Skeletal muscle tissue (tissue), 4 donors: ENCODE results near the gene STAT3. TPM values are rescaled to one million over a fixed set of nuclear protein-coding genes. Genes with fewer than 3 reads are reported as not detected.
"Not testable (repeated sequence)": the region's sequence is repeated elsewhere in the genome, so short reads cannot be mapped to it uniquely, and the experiment has no call there.

Experiments used
- H3K27ac ChIP-seq: one replicate; pipeline ENCODE4 v1.7.0; 2013; ENCODE audit warnings: mild to moderate bottlenecking, low read depth, low read length, inconsistent platforms
- H3K27me3 ChIP-seq, 3 donors: one replicate each; pipeline ENCODE4 v1.7.0; 2013; ENCODE audit warnings: low read length in 3 of 3; ENCODE audit not compliant: control insufficient read depth in 3 of 3, insufficient read depth in 3 of 3
- H3K36me3 ChIP-seq, 3 donors: one replicate each; pipeline ENCODE4 v1.7.0; 2013; ENCODE audit warnings: low read length in 3 of 3; ENCODE audit not compliant: control insufficient read depth in 3 of 3, insufficient read depth in 3 of 3
- H3K4me1 ChIP-seq, 3 donors: one replicate each; pipeline ENCODE4 v1.7.0; 2013; ENCODE audit warnings: low read length in 3 of 3, mild to moderate bottlenecking in 3 of 3; ENCODE audit not compliant: control insufficient read depth in 3 of 3, insufficient read depth in 3 of 3
- H3K4me3 ChIP-seq, 3 donors: one replicate each; pipeline ENCODE4 v1.7.0; 2013; ENCODE audit warnings: low read length in 3 of 3
- H3K9ac ChIP-seq, 3 donors: one replicate each; pipeline ENCODE4 v1.7.0; 2013; ENCODE audit warnings: low read length in 3 of 3, mild to moderate bottlenecking in 3 of 3, moderate library complexity in 2 of 3, low read depth in 1 of 3
- H3K9me3 ChIP-seq, 3 donors: one replicate each; pipeline ENCODE4 v1.7.0; 2013; ENCODE audit warnings: low read length in 3 of 3; ENCODE audit not compliant: control insufficient read depth in 3 of 3
- total RNA-seq: library from RNA; depleted of rRNA; stranded (reverse); fragments of >200 nt; gene quantifications from one replicate; pipeline ENCODE4 v1.2.3, GENCODE V29; 2014
- donor health status: Osteomylitis.

STAT3 gene
- total RNA-seq, 1 donor from 2014 or later: 44.9 TPM

DNA sequence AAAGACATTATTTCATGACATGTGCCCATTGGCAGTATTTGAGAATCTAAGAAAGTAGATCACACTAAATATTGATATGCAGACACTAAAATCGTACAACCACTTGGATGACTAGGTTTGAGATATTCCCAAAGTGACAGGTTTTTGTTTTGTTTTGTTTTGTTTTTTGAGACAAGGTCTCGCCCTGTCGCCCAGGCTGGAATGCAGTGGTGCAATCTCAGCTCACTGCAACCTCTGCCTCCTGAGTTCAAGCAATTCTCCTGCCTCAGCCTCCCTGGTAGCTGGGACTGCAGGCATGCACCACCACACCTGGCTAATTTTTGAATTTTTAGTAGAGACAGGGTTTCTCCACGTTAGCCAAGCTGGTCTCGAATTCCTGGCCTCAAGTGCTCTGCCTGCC lies 19.9 kb downstream of the STAT3 start:
- not testable (repeated sequence) for H3K27me3 ChIP-seq, H3K9ac ChIP-seq, H3K9me3 ChIP-seq, H3K27ac ChIP-seq, H3K36me3 ChIP-seq, H3K4me3 ChIP-seq
- peaks cover 19 to 29% (median 20%) of the 10 kb centered on the region in 3 donors for H3K4me1 ChIP-seq

DNA sequence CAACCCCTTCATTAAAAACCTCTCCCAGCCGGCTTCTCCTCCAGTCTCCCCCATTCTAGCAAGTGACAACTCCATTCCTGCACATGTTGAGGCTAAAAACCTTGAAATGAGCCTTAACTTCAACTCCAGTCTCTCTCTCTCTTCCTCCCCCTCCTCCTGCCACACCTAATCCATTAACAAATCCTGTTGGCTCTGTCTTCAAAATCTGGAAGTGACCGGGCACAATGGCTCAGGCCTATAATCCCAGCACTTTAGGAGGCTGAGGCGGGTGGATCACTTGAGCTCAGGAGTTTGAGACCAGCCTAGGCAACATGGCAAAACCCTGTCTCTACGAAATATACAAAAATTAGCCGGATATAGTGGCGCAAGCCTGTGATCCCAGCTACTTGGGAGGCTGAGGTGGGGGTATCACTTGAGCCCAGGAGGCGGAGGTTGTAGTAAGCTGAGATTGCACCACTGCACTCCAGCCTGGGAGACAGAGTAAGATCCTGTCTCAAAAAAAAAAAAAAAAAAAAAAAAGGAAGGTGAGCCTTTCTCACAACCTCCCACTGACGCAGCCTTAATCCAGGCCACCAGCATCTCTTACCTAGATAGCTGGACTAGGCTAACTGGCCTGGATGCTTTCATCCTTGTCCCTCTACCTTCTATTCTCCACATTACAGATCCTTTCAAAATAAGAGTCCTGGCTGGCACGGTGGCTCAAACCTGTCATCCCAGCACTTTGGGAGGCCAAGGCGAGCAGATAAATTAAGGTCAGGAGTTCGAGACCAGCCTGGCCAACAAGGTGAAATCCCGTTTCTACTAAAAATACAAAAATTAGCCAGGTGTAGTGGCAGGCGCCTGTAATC lies 21.8 kb downstream of the STAT3 start:
- H3K27me3 ChIP-seq, H3K9ac ChIP-seq, H3K4me3 ChIP-seq, H3K36me3 ChIP-seq, H3K9me3 ChIP-seq: not testable (repeated sequence)
- H3K4me1 ChIP-seq: peaks cover 38 to 48% (median 39%) of the 10 kb centered on the region in 3 donors
- peak overlapping the region; percentile 37 for H3K27ac ChIP-seq

DNA sequence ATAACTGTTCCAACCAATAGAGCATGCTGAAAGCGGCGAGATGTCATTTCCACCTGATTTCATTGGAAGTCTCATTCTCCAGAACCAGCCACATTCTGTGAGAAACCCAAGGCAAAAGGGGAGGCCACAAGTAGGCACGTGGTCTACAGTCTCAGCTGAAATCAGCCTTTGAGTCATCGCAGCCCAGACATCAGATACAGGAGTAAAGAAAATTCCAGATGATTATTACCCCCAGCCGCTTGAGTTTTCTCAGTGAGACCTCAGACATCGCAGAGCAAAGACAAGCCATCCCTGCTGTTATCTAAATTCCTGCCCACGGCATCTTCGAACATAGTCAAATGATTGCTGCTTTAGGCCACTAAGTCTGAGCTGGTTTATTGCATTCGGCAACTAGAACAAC lies 23.1 kb downstream of the STAT3 start:
- H3K27me3 ChIP-seq: no peaks in the 10 kb centered on the region
- peaks cover 0 to 2% (median 0%) of the 10 kb centered on the region in 3 donors for H3K36me3 ChIP-seq
- no peak overlapping the region for H3K4me3 ChIP-seq
- H3K9ac ChIP-seq: no peak overlapping the region
- no peaks in the 10 kb centered on the region for H3K9me3 ChIP-seq
- peaks cover 45 to 56% (median 47%) of the 10 kb centered on the region in 3 donors for H3K4me1 ChIP-seq
- H3K27ac ChIP-seq: peak overlapping the region; percentile 52

DNA sequence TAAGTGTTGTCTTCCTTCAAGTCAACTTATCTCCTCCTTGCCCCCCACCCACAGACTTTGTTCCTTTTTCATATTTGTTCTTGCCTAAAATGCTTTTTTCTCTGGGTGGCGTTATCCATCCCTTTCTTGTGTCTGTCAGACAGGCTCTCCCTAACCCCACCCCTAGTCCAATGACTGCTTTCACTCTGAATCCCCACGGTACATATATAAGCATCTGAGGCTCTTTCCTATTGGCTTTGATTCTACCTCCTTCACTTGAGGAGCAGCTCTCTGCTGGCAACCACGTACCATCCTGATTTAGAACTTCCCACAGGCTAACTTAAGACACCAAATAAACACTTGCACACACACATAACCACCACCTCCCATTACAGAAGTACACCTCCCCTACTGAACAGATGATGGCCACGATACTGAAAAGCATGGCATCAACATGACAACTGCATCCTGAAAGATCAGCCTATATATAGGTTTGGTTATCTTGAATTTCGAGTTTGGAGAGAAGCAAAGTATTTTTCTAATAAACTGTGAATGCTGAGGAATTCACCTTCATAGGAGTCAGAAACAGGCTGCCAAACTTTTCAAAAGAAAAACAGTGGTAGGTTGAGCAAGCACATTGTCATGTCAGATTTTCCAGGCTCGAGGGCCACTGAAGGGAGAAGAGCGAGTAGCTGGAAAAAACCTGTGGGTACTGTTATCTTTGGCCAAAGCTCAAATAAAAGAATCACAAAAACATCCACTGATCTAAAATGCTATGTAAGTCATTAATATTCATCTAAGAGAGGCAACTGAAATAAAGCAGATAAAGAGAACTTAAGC lies 24.3 kb downstream of the STAT3 start:
- Histone ChIP-seq H3K4me3 (no peak overlapping the region), H3K36me3 (peaks cover 0 to 2% (median 0%) of the 10 kb centered on the region in 3 donors), H3K9me3 (no peaks in the 10 kb centered on the region), H3K27ac (peak overlapping the region; percentile 52), H3K9ac (no peak overlapping the region), H3K4me1 (peaks cover 45 to 56% (median 47%) of the 10 kb centered on the region in 3 donors), H3K27me3 (no peaks in the 10 kb centered on the region)

DNA sequence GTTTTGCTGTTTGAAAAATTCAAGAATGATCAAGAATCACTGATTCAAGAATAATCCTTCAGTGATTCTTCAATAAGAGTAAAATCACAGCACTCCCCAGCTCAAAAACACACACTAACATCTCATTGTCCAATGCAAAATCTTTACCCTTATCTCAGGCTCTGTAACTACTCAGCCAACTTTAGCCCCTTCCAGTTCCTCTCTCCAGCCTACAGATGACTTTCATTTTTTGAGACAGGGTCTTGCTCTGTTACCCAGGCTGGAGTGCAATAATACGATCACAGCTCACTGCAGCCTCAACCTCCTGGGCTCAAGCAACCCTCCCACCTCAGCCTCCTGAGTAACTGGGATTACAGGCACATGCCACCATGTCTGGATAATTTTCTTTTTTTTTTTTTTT lies 25.0 kb downstream of the STAT3 start:
- no peaks in the 10 kb centered on the region for H3K27me3 ChIP-seq
- H3K4me3 ChIP-seq: no peak overlapping the region
- peaks cover 48 to 56% (median 49%) of the 10 kb centered on the region in 3 donors for H3K4me1 ChIP-seq
- peaks cover 0 to 2% (median 0%) of the 10 kb centered on the region in 3 donors for H3K36me3 ChIP-seq
- no peak overlapping the region for H3K9ac ChIP-seq
- no peaks in the 10 kb centered on the region for H3K9me3 ChIP-seq
- peak overlapping the region; percentile 52 for H3K27ac ChIP-seq

DNA sequence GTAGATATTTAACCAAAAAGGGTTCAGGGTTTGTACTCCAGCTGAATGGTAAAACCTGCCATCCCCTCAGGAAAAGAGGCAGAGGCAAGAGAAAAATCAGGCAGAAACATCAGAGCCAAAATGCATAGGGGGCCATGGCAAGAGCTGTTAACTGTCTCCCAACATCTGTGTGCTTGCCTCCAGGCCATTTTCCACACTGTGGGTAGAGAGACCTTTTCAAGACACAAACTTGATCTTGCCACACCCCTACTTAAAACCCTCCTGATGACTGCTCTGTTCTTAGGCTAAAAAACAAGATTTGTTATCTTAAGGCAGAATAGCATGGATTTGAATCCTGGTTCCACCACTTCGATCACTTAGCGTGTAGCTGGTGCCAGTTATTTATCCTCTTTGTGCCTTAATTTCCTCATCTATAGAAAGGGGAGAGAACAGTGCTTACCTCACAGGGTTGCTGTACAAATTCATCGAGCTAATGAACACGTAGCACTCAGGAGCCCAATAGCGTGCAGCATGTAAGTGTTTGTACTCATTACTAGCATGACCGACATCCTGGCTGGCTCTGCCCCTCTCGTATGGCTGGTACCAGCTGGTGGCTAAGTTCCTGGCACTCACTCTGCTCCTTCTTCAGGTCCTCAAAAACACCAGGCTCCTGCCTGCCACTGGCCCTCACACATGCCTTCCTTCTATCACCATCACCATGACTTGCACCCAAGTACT lies 25.8 kb downstream of the STAT3 start:
- Histone ChIP-seq H3K9me3 (no peaks in the 10 kb centered on the region), H3K4me3 (peak overlapping the region; percentile 4 to 41 (median 6)), H3K27ac (peak overlapping the region; percentile 52), H3K9ac (peak overlapping the region in 1 of 3 donors; percentile 17), H3K4me1 (peaks cover 45 to 55% (median 50%) of the 10 kb centered on the region in 3 donors), H3K36me3 (peaks cover 0 to 2% (median 0%) of the 10 kb centered on the region in 3 donors), H3K27me3 (no peaks in the 10 kb centered on the region)

DNA sequence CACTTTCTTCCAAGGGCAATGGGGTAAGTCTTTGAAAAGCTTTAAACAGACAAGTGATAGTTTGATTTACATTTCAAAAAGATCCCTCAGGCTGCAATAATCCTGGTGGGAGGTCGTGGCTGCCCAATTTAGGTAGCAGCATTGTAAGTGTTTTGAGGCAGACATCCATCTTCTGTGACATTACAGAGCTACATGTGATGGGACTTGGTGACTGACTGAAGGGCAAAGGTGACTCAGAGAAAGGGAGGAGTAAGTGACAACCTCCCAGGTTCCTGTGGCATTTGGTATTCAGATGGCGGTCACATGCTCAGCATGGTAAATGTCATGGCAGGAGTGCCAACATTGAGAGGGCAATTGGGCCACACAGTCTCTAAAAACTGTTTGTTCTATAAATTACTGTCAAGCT lies 26.5 kb downstream of the STAT3 start:
- H3K9ac ChIP-seq: peak overlapping the region in 1 of 3 donors; percentile 38
- H3K36me3 ChIP-seq: peaks cover 0 to 2% (median 0%) of the 10 kb centered on the region in 3 donors
- peak overlapping the region; percentile 52 for H3K27ac ChIP-seq
- no peaks in the 10 kb centered on the region for H3K27me3 ChIP-seq
- H3K4me1 ChIP-seq: peaks cover 42 to 55% (median 48%) of the 10 kb centered on the region in 3 donors
- H3K9me3 ChIP-seq: no peaks in the 10 kb centered on the region
- peak overlapping the region in 1 of 3 donors; percentile 2 for H3K4me3 ChIP-seq

DNA sequence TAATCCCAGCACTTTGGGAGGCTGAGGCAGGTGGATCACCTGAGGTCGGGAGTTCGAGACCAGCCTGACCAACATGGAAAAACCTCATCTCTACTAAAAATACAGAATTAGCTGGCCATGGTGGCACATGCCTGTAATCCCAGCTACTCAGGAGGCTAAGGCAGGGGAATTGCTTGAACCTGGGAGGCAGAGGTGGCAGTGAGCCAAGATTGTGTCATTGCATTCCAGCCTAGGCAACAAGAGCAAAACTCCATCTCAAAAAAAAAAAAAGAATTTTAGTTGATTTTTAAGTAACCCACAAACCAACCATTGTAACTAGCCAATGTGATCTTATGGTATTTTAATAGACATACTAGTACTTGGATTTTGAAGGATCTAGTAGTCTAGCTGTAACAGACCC lies 27.9 kb downstream of the STAT3 start:
- H3K27ac ChIP-seq, H3K9me3 ChIP-seq, H3K4me3 ChIP-seq, H3K36me3 ChIP-seq, H3K9ac ChIP-seq, H3K27me3 ChIP-seq: not testable (repeated sequence)
- H3K4me1 ChIP-seq: peaks cover 37 to 53% (median 46%) of the 10 kb centered on the region in 3 donors

DNA sequence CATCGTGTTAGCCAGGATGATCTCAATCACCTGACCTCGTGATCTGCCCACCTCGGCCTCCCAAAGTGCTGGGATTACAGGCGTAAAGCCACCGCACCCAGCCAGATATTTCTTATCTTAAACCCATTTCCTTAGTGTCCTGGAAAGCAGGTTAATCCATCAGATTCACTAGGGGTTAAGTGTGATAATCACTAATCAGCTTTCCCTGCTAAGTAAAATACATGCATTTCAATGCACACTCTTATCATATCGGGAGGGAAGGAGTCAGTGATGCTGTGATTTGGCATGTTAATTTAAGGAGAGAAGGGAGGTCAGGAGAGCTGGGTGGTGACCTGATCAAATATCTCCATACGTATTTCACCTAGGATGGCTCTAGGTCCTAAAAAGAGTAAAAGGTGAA lies 29.1 kb downstream of the STAT3 start:
- no peaks in the 10 kb centered on the region for H3K9me3 ChIP-seq
- H3K4me1 ChIP-seq: peaks cover 38 to 46% (median 41%) of the 10 kb centered on the region in 3 donors
- H3K4me3 ChIP-seq: no peak overlapping the region
- no peak overlapping the region for H3K9ac ChIP-seq
- H3K27ac ChIP-seq: no peak overlapping the region
- H3K36me3 ChIP-seq: no peaks in the 10 kb centered on the region
- H3K27me3 ChIP-seq: no peaks in the 10 kb centered on the region
